Cortex of kidney (tissue), 1 donor: Measurements from ENCODE around the gene GATAD2B.

Experiments used
- DNase-seq: peaks from one replicate; lab custom pipeline; 2025; lab: John Stamatoyannopoulos, UW

Gene GATAD2B

DNA sequence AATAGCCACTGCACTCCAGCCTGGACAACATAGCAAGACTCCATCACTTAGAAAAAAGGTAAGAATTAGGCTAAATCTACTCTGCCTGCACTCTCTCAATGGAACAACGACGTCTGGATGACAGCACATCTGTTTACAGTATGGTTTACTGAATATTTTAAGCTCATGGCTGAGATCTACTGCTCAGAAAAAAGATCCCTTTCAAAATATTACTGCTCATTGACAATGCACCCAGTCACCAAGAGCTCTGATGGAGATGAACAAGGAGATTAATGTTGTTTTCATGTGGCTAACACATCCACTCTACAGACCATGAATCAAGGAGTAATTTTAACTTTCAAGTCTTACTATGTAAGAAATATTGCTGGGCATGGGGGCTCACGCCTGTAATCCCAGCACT lies 89.6 kb downstream of the GATAD2B start:
- DNase-seq, result no peak

- DNase-seq, result no peak
Observed at GRCh38 chr1:153832293-153832692, 90.5 kb downstream of the GATAD2B start.

- DNase-seq, result no peak
Observed at GRCh38 chr1:153831026-153831425, 91.7 kb downstream of the GATAD2B start.

- DNase-seq, result no peak
Observed at GRCh38 chr1:153827168-153827964, 95.4 kb downstream of the GATAD2B start.

DNA sequence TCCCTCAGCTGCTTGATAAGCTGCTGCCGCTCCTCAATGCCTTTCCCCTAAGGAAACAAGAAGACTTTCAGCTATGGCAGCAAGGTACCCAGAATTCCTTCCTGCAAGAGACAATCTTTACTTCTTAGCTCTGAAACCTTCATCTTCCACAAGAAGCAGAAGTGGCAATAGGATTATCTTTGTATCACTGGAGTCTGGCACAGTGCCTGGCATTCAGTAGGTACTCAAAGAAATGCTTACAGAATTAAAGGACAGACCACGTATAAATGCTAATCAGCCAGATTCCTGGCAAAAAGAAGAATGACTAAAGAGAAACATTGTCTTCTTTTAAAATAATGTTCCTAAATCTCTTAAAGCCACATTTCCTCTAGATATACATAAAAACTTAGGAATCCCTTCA lies 103.9 kb downstream of the GATAD2B start:
- no peak for DNase-seq

GRCh38 chr1:153816283-153816889 lies 106.4 kb downstream of the GATAD2B start:
- no peak for DNase-seq

- DNase-seq, result no peak
Observed at GRCh38 chr1:153805886-153806719, 116.7 kb downstream of the GATAD2B start.

DNA sequence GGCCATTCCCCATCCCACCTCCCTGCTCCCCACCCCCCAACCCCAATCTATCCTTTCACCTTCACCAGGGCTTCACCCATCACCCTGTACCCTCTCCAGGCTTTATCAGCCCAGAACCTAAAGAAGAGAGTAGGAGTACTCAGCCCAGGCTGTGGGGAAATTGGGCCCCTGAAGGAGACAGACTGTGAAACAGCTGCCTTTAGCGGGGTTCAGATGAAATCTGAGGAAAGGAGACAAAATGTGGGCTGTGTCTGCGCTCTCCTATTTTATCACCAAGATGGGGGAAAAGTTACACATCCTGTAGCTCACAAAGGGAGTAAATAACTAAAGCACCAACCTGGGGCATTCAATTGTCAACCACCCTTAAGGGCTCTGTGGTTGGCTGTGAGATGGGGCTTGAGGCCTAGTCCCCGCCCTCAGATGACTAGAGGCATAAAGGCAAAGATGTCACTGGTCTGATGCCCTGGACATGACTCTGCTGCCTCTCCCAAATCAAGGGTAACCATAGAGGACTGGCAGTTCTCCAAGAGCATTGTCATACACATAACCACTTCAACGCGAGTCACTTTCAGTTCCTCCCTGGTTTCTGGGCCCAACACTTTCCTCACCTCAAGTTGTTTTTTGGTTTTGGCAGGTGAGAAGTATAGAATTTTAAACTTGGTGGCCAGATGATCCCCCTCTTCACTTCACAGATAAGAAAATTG lies 117.6 kb downstream of the GATAD2B start:
- DNase-seq, result no peak

DNA sequence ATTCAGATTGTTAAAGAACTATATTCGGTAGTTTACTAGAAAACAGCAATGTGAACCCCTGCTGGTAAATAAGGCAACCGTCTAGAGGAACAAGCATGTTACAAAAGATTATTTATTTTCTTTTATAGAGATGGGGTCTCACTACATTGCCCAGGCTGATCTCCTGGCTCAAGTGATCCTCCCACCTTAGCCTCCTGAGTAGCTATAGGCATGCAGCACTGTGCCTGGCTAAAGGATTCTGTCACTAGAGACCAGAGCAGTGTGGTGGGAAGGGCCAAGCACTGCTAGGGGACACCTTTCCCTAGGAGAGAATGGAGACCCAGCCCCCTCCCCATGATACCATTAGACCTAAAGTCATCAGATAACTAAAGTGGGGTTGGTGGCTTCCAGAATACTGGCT lies 118.7 kb downstream of the GATAD2B start:
- no peak for DNase-seq

- no peak for DNase-seq
Observed at GRCh38 chr1:153803470-153804056, 119.2 kb downstream of the GATAD2B start.

DNA sequence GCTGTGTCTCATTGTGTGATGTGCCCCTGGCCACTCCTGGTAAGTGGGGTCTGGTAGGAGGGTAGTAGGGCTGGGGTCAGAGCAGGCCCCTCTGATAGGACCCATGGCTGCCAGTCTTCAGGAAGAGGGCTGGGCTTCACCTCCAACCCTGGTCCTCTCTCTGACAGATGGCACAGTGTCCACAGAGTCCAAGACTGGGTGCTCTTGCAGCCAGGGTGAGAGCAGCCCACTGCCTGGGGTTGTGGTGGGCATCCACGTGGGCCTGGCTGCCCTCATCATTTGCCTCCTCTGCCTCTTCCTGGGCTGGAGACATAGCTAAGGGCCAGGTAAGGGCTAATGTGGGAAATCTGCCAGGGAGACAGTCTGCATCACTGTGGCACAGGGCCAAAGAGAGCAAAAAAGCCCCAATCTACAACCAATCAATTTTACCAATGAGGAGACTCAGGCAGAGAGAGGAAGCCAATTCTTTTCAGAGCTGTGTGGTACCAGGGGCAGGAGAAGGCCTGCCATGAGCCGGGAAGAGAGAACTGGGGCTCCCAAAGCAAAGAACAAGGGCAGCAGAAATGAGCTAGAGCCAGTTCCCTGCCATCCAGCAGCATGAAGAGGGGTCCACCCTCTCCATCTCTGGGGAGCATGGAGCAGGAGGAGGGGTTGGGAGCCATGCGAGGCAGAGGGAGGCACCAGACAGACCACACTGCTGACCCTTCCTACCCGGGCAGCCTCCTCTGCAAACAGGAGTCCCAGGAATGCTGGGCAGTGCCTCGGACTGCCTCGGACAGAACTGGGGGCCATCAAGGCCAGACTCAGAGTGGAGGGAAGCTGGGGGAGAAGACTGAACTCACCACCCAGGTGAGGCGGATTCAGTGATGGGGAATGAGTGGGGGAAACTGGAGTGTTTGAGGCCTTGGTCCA lies 120.7 kb downstream of the GATAD2B start:
- no peak for DNase-seq

DNA sequence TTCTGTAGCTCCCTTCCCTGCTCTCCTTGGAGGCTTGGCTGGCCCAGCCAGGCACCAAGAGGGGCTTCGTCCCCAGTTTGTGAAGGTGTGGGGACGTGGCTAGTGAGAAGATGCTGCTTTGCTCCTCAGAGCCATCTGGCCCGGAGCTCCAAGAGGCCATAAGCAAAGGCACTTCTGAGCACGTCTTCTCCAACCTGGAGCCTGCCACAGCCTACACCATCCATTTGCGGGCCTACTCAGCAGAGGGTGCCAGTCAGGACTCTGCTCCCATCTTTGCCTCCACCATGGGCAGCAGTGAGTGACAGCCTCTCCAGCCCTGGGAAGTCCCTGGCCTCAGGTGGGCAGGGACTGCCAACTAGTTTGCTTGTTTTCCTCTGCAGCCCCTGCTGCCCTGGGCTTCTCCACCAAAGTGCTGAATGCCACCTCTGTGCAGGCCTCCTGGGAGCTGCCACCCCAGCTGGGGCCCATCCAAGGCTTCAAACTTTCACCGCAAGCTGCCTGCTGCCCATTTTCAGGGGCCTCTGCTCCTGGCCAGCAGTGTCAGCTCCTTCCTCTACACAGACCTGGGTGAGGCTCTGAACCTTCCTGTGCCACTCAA lies 121.6 kb downstream of the GATAD2B start:
- no peak for DNase-seq

- no peak for DNase-seq
Observed at GRCh38 chr1:153800516-153800915, 122.3 kb downstream of the GATAD2B start.

DNA sequence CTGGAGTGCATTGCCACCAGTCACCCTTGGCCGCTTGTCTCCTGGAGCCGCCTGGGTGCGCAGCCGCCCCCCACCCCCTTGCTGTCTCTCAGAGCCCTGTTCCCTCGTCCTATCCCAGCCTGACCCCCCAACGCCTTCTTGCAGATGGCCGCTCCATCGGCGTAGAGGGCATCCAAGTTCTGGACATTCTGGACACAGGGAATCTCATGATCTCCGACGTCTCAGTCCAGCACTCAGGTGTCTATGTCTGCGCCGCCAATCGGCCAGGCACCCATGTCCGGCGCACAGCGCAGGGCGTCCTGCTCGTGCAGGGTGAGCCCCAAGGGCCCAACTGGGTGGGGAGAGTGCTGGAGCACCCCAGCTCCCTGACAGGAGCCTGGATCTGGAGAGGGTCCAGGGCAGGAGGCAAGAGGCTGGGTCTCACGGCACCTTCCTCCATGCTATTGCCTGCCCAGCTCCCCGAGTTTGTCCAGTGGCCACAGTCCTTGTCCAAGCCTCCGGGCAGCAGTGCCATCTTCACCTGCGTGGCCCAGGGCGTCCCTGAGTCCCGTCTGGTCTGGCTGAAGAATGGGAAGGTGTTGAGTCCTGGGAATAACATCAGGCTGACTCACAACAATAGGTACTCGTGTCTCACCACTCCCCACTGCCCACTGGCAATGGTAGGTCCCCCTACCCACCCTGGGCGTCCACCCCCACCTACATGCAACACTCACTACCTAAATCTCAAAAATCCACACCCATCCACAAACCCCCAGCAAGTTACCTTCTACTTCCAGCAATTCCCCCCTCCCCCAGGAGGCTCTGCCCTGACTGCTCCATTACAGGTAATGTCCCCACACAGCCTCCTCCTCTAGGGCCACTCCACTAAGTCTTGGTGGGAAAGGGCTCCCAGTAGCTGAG lies 123.0 kb downstream of the GATAD2B start:
- no peak for DNase-seq

DNA sequence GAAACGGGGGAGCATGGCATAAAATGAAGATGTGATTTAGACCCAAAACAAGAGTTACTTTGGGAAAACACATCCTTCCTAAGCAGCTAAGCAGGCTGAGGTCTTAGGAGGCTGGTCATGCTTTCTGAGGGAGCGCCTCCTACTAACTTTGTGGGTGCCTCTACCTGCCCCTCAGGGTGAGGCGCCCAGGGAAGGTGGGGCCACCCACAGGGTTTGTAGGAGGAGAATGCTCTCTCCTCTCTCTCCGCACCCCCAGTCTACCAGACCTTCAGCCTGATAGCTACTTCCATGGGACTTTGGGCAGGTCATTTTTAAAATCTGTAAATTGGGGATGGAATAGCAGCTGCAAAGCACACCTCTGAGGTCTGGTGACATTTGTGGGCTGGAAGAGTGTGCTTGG lies 123.8 kb downstream of the GATAD2B start:
- DNase-seq, result no peak

- no peak for DNase-seq
Observed at GRCh38 chr1:153798468-153798780, 124.3 kb downstream of the GATAD2B start.

DNA sequence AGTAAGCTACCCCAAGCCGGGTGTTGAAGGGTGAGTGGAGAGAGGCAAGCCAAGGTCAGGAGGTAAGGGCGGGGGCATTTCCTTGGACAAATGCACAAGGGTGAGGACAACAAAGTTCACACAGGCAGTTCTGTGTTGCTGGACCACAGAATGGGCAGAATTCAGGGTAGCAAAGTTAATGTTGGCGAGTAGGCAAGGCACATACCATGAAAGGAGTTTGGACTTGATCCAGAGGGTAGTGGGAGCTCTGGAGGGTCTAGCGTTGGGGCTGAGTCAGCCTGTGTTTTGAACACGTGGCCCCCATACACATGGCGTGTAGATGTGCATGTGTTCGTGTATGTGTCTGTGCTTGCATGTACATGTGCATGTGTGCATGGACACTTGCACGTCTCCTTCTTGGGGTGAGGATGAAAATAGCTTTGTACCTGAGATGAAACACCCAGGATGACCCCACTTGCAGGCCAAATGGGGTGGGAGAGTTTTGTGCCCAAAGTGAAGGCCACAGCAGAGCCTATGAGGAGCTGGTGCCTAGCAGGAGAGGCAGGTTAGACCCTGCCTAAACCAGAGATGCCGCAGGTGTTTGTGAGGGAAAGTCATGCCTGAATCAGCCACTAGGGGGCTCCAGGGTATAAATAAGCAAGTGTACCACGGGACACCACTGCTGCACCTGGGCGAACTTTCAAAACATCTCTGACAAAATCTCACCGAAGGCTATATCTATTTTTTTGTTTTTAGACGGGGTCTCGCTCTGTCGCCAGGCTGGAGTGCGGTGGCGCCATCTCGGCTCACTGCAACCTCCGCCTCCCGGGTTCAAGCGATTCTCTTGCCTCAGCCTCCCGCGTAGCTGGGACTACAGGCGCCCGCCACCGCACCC lies 125.7 kb downstream of the GATAD2B start:
- DNase-seq, result no peak
